Heart left ventricle (tissue), 16 donors: ENCODE data around the gene PLB1. TPM values are rescaled to one million over a fixed set of nuclear protein-coding genes. Genes with fewer than 3 reads are reported as not detected.

ENCODE experiments used
- ATAC-seq, 4 donors: fragments of 200-7000 bp; cut with Tn5 transposase; one replicate each; pipeline ENCODE4 v1.9.1; 2020 to 2022; ENCODE audit warnings: moderate library complexity in 4 of 4, mild to moderate bottlenecking in 3 of 4, moderate number of reproducible peaks in 1 of 4
- DNase-seq, 5 donors: peaks; one replicate each; pipeline ENCODE4 v3.0.0-alpha.2; 2020
- H3K27ac ChIP-seq, 12 donors: fragments of 200-600 bp; sonication (generic) in 4 of 12; one replicate each; pipeline versions ENCODE4 v1.5.0 to v1.8.0; 2016 to 2022; ENCODE audit warnings: mild to moderate bottlenecking in 2 of 12
- H3K27me3 ChIP-seq, 9 donors: fragments of 200-600 bp; sonication (generic) in 2 of 9; one replicate each; pipeline versions ENCODE4 v1.5.1 to v1.8.0; 2016 to 2022; ENCODE audit warnings: mild to moderate bottlenecking in 3 of 9
- H3K36me3 ChIP-seq, 9 donors: fragments of 200-600 bp; sonication (generic) in 2 of 9; one replicate each; pipeline versions ENCODE4 v1.5.0 to v1.8.0; 2018 to 2022; ENCODE audit warnings: mild to moderate bottlenecking in 2 of 9
- H3K4me1 ChIP-seq, 12 donors: fragments of 200-600 bp; sonication (generic) in 4 of 12; one replicate each; pipeline versions ENCODE4 v1.5.0 to v1.8.0; 2016 to 2022; ENCODE audit warnings: mild to moderate bottlenecking in 3 of 12
- H3K4me3 ChIP-seq, 12 donors: fragments of 200-600 bp; sonication (generic) in 4 of 12; one replicate each; pipeline versions ENCODE4 v1.5.0 to v1.8.0; 2017 to 2022; ENCODE audit warnings: mild to moderate bottlenecking in 9 of 12, moderate library complexity in 4 of 12
- H3K9me3 ChIP-seq, 12 donors: fragments of 200-600 bp; sonication (generic) in 4 of 12; one replicate each; pipeline versions ENCODE4 v1.5.0 to v1.8.0; 2016 to 2022; ENCODE audit warnings: mild to moderate bottlenecking in 1 of 12
- POLR2A ChIP-seq, 2 donors: fragments of 450-650 bp; IDR thresholded peaks; one replicate each; pipeline ENCODE4 v1.6.1; 2017; ENCODE audit warnings: antibody characterized with exemption in 2 of 2, mild to moderate bottlenecking in 2 of 2, moderate library complexity in 2 of 2
- WGBS, 4 donors: extraction: QIAGEN DNeasy Blood & Tissue Kit in 2 of 4; methylation state at CpG; one replicate each; pipeline versions ENCODE4 v1.1.5 to v1.1.7; 2013 to 2018; 5-methylcytosine and 5-hydroxymethylcytosine counted together
- intact Hi-C, 10 donors: fragments of 100-400 bp; cut with DNase I; formaldehyde crosslinking; loops; one replicate each; pipeline versions ENCODE4 v1.11.1 to v1.14.2; 2022
- polyA plus RNA-seq, 2 donors: library from polyadenylated mRNA; stranded (reverse); fragments of 200-250 nt; gene quantifications; one replicate each; pipeline ENCODE4 v1.2.3, GENCODE V29; 2013
- total RNA-seq, 9 donors: library from RNA; depleted of rRNA in 2 of 9; stranded (reverse); fragments of >200 nt in 2 of 9; fragmentation: NEBNext Ultra II Directional in 3 of 9; extraction: Animal tissue kit (Norgen Biotek cat#: 25700) in 3 of 9; gene quantifications; one replicate each; pipeline versions ENCODE4 v1.1.0 to v1.2.4, GENCODE V29; 2016 to 2023
- TF ChIP-seq, protein P1 (sequence below), 12 donors: fragments of 200-600 bp; sonication (generic) in 4 of 12; IDR thresholded peaks; one replicate each; pipeline versions ENCODE4 v1.5.0 to v1.8.0; 2018 to 2022; ENCODE audit warnings: antibody characterized with exemption in 12 of 12, mild to moderate bottlenecking in 5 of 12
- donor health status: ischemic (EF 13 %, LVEDD 7.1; RV severe dilation, severe dysfunction).
- donor health status: healthy with polysubstance abuse.
- donor health status: DM: no; HTN: yes; CAD: no.
- donor health status: DM: no; HTN: no; CAD: no.
- donor health status: ischemic (EF 25% LVEDD 6.9; RV normal size, moderate dysfunction).
- donor health status: ischemic (EF 25% LVEDD 5.7; RV mildly dilated, moderate dysfunction).
- donor health status: healthy.
- donor health status: DM: yes; HTN: yes; CAD: no.
- donor health status: ischemic (EF 35%, LVEDD 5.7; RV mildly dilated, moderate dysfunction).
- donor health status: nonischemic (EF 11% LVEDD 7.7; RV severe dilation, severe dysfunction).
- donor health status: DM: yes; HTN: yes; CAD: no.
- donor health status: PGD.
- donor health status: ischemic (EF 29% LVEDD 5.4; RV normal size, mild dysfunction).
- donor health status: nonischemic (EF 23%, LVEDD 6.1; RV moderate dilation, normal function).

PLB1 gene
- total and polyA plus RNA-seq, 11 donors, result 0.35 to 5.5 (median 1.3) TPM

DNA sequence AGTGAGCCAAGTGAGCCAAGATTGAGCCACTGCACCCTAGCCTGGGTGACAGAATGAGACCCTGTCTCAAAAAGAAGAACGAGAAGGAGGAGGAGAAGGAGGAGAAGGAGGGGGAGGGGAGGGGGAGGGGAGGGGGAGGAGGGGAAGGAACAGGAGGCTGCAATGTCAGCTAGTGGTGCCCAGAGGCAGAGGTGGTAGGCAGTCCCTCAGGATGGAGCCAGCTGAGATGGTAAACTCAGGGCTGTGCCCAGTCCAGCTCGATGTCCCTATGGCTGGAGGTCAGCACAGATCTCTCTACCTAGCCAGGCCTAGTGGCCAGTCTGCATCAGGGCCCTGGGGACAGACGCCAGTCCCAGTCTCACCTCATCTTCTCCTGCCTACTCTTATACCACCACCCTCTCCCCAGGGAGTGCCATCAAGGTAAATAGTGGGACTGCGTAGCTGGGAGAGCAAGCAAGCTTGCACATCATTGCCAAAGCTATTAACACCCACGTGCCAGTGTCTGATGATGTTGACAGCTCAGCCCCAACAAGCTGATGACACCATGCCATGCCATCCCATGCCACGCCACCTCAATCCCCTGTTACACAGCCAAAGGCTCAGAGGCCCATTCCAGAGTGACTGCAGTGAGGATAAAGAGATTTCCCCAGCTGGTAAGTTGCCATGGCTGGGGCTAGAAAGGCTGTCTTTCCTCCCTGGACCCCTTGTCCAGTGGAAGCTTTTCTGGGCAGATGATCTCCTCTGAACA is 7.6 kb upstream of the PLB1 start:
- TF ChIP-seq, protein P1, sequence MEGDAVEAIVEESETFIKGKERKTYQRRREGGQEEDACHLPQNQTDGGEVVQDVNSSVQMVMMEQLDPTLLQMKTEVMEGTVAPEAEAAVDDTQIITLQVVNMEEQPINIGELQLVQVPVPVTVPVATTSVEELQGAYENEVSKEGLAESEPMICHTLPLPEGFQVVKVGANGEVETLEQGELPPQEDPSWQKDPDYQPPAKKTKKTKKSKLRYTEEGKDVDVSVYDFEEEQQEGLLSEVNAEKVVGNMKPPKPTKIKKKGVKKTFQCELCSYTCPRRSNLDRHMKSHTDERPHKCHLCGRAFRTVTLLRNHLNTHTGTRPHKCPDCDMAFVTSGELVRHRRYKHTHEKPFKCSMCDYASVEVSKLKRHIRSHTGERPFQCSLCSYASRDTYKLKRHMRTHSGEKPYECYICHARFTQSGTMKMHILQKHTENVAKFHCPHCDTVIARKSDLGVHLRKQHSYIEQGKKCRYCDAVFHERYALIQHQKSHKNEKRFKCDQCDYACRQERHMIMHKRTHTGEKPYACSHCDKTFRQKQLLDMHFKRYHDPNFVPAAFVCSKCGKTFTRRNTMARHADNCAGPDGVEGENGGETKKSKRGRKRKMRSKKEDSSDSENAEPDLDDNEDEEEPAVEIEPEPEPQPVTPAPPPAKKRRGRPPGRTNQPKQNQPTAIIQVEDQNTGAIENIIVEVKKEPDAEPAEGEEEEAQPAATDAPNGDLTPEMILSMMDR (IDR thresholded peaks at IDR 0.05), result no peak
- TF ChIP-seq POLR2A (IDR thresholded peaks at IDR 0.05), result no peak
- 71 to 89% (median 86%) methylated on average over 5 to 6 of the region's 6 CpGs for WGBS, 4 donors
- intact Hi-C loops, result no loop called here
- Histone ChIP-seq H3K4me1 (no peaks in the 10 kb centered on the region), H3K4me3 (no peak overlapping the region), H3K9me3 (no peaks in the 10 kb centered on the region), H3K27ac (no peak overlapping the region), H3K36me3 (no peaks in the 10 kb centered on the region), H3K27me3 (no peaks in the 10 kb centered on the region)
- DNase-seq (no peak), ATAC-seq (no peak)

DNA sequence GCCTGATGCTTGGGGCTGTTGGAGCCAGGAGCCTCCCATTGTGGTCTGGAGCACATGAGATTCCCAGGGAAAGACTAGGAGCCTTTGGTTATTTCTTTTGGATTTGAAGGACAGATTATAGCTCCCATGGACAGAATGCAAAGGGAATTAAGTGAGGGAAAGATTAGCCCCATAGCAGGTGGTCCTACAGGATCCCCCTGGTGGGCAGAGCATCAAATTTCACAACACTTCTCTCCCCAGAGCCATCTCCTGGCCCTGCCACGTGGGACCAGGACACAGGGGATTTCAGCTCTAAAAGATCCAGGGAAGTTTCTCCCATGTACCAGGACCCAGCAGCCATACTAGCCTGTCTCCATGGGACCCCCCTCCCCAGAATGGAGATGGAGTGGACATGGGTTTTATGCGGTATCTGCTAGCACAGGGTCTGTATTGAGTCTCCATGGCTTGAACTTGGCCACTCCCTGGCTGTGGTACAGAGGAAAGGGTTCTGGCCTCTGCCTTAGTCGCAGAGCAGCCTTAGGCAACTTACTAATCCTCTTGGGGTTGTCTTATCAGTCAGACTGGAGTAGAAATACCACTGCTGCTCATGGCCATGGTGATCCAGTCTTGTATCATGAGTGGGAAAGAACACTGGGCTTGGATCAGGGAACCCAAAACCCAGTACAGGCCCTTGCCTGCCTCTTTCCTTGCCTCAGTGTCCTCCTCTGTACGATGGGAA is 6.8 kb upstream of the PLB1 start:
- no peak for TF ChIP-seq POLR2A (IDR thresholded peaks at IDR 0.05)
- TF ChIP-seq, protein P1 (IDR thresholded peaks at IDR 0.05), result no peak
- no peak for ATAC-seq
- Histone ChIP-seq H3K27me3 (no peaks in the 10 kb centered on the region), H3K4me1 (no peaks in the 10 kb centered on the region), H3K36me3 (no peaks in the 10 kb centered on the region), H3K9me3 (no peaks in the 10 kb centered on the region), H3K27ac (no peak overlapping the region), H3K4me3 (no peak overlapping the region)
- WGBS, 4 donors, result 66 to 77% (median 71%) methylated on average over 4 of the region's 4 CpGs
- intact Hi-C loops, result no loop called here
- DNase-seq, result no peak

DNA sequence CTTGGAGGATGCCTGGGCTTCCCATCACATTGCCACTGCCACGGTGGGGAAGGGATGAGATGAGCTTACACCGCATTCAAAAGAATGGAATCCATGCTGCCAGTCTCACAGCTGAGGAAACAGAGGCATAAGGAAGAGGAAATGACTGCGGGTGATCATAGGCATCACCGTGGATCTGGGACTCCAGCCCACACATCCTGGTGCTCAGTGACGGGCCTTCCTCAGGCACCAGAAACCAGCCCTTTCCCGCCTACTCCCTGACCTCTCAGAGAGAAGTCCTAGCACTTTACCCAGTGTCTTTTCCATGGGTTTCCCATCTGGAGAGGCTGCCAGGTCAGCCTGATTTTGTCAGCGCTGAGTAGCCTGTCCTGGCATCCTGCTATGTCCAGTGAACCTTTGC is 5.3 kb upstream of the PLB1 start:
- DNase-seq (no peak), ATAC-seq (no peak)
- H3K36me3 ChIP-seq, result no peaks in the 10 kb centered on the region
- intact Hi-C loops, result no loop called here
- WGBS, 4 donors, result 65 to 80% (median 74%) methylated on average over 7 of the region's 7 CpGs
- no peaks in the 10 kb centered on the region for H3K4me1 ChIP-seq
- TF ChIP-seq, protein P1 (IDR thresholded peaks at IDR 0.05), result no peak
- no peak for TF ChIP-seq POLR2A (IDR thresholded peaks at IDR 0.05)
- no peak overlapping the region for H3K27ac ChIP-seq
- H3K9me3 ChIP-seq, result no peaks in the 10 kb centered on the region
- H3K27me3 ChIP-seq, result no peaks in the 10 kb centered on the region
- H3K4me3 ChIP-seq, result no peak overlapping the region

DNA sequence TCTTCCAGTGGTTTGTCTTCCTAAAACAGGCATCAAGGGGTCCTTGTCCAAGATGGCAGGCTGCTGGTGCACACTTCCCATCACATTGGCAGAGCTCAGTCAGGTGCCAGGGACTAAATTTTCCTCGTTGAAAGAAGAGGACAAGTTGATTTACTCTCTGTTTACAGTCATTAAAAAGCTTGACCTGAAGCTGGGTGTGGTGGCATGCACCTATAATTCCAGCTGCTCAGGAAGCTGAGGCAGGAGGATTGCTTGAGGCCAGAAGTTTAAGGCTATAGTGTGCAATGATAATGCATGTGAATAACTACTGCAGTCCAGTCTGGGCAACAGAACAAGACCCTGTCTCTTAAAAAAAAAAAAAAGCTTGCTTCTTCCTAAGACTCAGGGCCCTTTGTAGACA is 3.6 kb upstream of the PLB1 start:
- Histone ChIP-seq H3K27me3 (no peaks in the 10 kb centered on the region), H3K4me1 (no peaks in the 10 kb centered on the region), H3K4me3 (no peak overlapping the region), H3K27ac (no peak overlapping the region), H3K9me3 (no peaks in the 10 kb centered on the region), H3K36me3 (no peaks in the 10 kb centered on the region)
- intact Hi-C loops, result no loop called here
- TF ChIP-seq, protein P1 (IDR thresholded peaks at IDR 0.05), result no peak
- no peak for TF ChIP-seq POLR2A (IDR thresholded peaks at IDR 0.05)
- 85 to 90% (median 87%) methylated on average over 1 of the region's 1 CpG for WGBS, 4 donors
- no peak for DNase-seq
- ATAC-seq, result no peak
